Astrocyte (in vitro differentiated cells and primary cell): Measurements from ENCODE around the gene BICRA.

Experiments used
- EZH2 ChIP-seq: IDR thresholded peaks from 2 replicates; pipeline ENCODE4 v1.6.1; 2012; ENCODE audit warnings: mild to moderate bottlenecking, low read length, inconsistent platforms; ENCODE audit not compliant: insufficient read depth
- TF ChIP-seq, protein P1 (sequence below): IDR thresholded peaks from 2 replicates; pipeline ENCODE4 v1.5.1; 2011; ENCODE audit warnings: low read depth, mild to moderate bottlenecking, inconsistent platforms, low read length, moderate library complexity; ENCODE audit not compliant: insufficient read depth

DNA sequence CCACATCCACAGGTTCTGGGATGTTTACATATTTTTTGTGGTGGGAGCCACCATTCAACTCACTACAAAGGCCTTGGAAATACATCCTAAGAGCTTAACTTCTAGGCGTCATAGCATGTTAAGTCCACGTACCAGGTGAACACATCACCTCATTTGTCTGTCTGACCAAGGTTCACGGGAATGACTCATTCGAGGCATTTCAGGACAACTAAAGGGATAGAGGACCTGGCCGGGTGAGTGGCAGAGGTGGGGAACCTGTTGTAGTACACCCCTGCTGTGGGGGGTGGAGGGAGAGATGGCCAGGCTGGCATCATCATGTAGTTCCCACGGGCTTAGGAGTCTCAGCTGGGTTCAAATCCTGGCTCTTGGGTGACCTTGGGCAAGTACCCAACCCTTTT is 51.5 kb downstream of the BICRA start:
- TF ChIP-seq EZH2, result no peak
- TF ChIP-seq, protein P1, sequence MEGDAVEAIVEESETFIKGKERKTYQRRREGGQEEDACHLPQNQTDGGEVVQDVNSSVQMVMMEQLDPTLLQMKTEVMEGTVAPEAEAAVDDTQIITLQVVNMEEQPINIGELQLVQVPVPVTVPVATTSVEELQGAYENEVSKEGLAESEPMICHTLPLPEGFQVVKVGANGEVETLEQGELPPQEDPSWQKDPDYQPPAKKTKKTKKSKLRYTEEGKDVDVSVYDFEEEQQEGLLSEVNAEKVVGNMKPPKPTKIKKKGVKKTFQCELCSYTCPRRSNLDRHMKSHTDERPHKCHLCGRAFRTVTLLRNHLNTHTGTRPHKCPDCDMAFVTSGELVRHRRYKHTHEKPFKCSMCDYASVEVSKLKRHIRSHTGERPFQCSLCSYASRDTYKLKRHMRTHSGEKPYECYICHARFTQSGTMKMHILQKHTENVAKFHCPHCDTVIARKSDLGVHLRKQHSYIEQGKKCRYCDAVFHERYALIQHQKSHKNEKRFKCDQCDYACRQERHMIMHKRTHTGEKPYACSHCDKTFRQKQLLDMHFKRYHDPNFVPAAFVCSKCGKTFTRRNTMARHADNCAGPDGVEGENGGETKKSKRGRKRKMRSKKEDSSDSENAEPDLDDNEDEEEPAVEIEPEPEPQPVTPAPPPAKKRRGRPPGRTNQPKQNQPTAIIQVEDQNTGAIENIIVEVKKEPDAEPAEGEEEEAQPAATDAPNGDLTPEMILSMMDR, result no peak
